A204.1 (cell line): ENCODE data around the gene PRKCZ.

Source experiments
- FAIRE-seq: peaks from 2 replicates; lab custom pipeline; 2012; peaks lifted over from hg19 to GRCh38; lab: Jason Lieb, UNC

Gene PRKCZ

DNA sequence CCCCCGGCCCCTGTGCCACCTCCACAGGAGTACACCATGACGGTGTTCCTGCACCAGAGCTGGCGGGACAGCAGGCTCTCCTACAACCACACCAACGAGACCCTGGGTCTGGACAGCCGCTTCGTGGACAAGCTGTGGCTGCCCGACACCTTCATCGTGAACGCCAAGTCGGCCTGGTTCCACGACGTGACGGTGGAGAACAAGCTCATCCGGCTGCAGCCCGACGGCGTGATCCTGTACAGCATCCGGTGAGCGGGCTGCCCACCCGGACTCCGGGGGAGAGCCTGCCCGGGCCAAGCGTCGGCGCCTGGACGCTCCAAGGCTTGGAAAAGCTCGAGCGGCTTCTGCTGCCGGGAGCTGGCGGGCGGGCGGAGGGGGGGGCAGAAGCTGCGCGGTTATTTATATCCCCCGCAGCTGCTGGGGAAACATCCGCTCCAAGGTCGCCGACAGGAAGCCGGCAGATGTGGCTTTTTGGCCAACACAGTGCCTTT lies 24.7 kb upstream of the PRKCZ start:
- FAIRE-seq = no peak

DNA sequence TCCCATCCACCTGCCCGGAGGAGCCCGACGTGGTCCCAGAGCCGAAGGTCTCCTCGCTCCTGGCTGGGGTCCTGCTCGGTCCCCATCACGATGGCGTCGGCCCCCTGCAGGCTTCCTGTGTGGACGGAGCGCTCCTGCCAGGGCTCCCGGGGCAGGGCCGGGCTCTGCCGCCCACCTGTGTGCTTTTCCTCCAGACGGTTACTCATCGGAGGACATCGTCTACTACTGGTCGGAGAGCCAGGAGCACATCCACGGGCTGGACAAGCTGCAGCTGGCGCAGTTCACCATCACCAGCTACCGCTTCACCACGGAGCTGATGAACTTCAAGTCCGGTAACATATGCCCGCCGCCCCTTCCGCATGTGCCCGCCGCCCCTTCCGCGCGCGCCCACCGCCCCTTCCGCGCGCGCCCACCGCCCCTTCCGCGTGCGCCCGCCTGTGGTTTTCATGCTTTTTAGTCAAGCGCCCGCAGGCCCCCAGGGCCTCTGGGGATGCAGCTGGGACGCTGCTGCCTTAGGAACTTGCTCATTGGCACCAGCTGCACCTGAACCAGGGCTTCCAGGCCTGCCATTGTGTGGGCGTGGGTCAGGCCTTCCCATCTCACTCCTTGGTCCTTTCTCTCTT lies 22.1 kb upstream of the PRKCZ start:
- FAIRE-seq = no peak

DNA sequence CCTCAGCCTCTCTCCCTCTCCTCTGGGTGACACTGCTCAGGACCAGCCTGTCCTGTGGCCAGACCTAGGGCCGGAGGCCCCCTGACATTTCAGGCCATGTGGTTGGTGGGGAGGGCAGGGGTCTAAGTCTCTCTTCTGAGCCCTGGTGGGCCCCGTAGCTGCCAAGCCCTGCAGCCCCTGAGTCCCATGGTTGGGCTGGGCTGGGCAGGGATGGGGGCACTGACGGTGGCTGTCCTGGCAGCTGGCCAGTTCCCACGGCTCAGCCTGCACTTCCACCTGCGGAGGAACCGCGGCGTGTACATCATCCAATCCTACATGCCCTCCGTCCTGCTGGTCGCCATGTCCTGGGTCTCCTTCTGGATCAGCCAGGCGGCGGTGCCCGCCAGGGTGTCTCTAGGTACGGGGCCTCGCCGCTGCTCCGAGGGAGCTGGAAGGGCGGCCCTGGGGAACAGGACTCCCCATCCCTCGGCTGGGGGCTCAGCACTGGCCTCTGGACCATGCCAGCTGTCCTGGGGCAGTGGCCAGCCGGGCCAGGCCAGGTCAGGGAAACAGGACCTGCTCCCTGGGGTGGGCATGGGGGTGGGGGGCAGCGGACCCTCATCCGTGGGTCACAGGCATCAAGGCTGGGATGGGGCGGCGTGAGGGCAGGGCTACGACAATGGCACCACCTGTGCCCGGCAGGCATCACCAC lies 21.2 kb upstream of the PRKCZ start:
- no peak for FAIRE-seq

DNA sequence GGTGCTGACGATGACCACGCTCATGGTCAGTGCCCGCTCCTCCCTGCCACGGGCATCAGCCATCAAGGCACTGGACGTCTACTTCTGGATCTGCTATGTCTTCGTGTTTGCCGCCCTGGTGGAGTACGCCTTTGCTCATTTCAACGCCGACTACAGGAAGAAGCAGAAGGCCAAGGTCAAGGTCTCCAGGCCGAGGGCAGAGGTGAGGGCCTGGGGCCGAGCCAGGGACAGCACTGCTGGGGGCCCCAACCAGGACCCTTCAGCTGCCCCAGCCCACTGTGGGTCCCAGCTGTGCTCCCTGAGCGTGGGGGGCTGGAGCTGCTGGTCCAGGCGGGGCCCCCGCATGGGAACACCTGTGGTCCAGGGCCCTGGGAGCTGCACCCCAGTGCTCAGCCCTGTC lies 20.6 kb upstream of the PRKCZ start:
- no peak for FAIRE-seq

DNA sequence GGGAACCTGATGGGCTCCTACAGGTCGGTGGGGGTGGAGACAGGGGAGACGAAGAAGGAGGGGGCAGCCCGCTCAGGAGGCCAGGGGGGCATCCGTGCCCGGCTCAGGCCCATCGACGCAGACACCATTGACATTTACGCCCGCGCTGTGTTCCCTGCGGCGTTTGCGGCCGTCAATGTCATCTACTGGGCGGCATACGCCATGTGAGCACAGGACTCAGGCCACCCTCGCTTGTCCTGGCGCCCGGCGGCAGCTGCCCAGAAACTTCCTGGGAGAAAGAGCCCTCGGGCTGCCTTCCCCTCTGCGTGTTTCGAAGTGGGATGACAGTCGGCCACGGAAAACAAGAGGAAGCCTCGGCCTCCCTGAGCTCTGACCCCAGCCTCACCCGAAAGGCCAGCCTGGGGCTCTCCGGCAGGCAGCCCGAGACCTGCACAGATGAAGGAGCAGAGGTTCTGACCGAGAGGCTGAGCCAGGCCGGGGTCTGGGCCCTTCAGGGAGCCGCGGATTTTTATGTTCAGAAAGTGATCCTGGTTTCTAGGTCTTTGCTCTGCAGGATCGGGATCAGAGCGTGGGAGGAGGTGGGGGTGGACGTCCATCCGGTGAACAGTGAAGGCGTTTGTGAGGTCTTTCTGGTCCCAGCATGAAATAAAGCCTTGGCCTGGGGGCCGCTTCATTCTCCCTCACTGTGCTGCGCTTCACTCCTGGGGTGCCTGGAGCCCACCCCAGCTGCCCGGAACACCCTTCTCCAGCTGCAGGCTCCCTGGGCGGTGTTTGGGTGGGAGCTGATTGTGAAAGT lies 19.9 kb upstream of the PRKCZ start:
- no peak for FAIRE-seq

DNA sequence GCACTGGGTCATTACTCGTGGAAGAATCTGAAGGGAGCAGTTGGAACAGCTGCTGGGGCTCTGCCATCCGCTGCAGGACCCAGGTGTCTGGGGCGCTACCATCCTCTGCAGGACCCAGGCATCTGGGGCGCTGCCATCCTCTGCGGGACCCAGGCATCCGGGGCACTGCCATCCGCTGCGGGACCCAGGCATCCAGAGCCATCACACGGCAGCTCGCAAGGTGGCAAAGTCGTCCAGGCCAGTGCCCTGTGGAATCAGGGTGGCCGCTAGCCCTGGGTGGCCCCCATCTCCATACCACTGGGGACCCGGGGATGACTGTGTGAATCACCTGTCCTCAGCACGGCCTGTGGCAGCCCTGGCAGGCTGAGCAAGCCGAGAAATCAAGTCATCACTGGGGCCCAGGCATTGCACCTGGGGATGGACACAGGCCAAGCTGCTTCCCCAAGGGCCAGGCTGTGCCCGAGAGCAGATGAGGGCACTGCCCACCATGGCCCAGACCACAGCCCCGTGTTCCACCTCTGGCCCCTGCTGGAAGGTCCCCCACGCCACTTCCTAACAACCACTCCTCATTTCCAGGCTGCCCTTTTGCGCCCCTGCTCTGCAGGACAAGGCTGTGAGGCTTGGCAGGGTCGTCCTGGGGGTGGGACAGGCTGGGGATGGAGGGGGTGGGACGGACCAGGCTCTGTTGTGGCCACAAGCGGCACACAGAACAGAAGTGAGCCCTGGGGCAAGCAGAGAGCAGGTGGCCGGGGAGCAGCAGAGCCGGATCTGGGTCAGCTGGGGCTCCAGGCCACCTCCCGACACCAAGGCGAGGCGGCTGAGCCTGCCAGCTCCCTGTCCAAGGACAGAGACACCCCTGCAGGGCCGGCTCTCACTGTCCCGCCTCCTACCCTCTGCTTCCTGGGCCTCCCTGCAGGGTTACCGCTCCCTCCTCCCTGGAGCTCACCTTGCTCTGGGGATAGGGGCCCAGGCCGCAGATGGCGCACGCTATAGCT lies 18.4 kb upstream of the PRKCZ start:
- no peak for FAIRE-seq

DNA sequence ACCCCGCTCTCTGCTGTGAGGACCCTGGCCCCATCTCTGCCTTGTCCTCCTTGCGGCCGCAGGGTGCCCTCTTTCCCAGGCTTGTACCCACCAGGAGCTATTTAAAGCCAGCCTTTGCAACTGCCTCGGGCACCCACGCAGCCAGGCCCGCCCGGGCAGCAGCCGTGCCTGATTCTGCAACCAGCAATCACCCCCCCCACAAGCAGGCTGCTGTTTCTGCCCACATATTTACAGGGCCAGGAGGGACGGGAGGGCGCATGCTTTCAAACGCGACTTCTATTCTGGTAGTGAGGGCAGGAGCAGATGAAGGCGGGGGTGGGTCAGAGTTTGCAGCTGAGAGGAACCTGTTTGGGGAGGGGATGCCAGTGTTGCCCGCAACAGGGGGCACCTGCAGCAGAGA lies 17.5 kb upstream of the PRKCZ start:
- FAIRE-seq = no peak

DNA sequence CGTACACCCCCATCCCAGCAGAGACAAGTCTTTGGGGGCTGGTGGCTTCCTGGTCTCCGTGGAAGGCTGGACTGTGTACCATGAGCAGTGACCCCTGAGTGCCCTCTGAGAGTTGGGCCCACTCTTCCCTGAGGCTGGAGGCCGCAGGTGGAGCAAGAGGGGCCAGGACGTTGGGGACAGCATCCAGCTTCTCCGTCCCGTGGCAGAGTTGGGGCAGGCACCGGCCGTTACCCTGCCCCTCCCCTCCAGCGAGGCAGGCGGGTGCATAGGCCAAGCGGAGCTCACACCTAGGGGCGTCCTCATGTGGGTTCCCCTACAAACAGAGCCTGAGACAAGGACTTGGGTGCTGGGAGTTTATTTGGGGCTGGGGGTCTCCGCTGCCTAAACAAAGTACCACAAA lies 17.0 kb upstream of the PRKCZ start:
- no peak for FAIRE-seq

DNA sequence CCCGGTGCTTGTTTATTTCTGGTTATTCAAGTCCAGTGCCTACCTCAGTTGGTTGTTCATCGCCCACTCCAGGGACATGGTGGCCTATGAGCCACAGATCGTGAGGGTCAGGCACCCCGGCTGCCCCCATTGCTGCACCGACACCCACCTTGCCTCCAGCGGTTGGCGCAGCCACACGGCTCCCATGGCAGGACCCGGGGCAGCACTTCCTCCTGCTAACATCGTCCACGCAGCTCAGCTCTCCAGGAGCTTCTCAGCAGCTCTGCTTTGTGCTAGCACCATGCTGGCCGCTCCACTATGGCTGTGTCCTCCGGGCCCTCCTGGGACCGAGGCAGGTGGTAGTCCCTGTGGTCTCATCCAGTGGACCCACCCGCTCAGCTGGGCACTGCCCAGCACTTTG lies 13.9 kb upstream of the PRKCZ start:
- FAIRE-seq = no peak

DNA sequence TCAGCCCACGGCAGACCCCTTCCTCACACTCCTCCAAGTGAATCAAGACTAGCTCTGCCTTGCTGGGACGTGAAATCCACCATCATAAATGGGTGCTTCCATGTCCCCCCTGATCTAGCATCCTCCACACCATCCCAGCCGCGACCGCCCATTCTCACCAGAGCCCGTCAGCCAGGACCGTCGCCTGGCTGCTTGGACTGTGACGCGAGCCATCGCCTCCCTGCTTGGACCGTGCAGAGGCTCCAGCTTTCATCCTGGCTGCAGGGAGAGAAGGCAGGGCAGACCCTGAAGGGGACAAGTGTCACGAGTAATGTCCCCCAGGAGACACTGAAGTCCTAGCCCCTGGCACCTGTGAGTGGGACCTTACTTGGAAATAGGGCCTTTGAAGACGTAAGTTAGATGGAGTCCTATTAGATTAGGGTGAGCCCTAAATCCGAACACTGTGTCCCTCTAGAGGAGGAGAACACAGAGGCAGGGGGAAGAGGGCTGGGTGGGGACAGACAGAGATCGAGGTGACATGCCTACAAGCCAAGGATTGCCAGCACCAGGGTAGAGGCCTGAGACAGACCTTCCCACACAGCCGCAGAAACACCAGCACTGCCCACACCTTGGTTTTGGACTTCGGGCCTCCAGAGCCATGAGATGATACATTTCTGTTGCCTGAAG lies 12.8 kb upstream of the PRKCZ start:
- no peak for FAIRE-seq

DNA sequence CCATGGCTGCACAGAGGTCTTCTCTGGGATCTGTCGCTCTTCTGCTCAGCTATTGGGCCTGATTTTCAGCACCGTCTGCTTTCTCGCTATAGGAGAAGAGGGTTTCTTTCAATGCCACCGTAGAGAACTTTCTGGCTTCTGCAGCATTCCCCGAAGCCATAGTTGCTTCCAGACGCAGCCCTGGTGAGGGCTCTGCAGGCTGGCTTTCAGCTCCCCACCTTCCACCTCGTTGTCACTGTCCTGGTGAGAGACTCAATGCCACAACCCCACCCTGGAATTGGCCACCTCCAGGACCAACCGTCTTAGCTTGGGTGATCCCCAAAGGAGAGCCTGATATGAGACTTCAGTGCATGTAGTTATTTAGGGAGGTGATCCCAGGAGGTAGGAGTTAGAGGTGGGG lies 12.0 kb upstream of the PRKCZ start:
- no peak for FAIRE-seq

DNA sequence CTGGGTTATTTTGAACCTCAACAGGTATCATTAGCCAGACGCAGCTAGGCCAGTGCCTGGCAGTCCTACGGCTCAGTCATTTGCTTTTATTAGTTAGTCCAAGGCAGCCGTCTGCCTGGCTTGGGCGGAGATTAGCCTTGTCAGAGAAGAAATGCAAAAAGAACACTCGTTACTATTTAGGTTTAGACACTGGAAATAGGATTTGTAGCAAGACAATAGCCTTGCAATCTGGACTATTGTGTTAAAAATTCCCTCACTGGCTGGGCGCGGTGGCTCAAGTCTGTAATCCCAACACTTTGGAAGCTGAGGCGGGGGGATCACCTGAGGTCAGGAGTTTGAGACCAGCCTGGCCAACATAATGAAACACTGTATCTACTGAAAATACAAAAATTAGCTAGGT lies 11.0 kb upstream of the PRKCZ start:
- FAIRE-seq = no peak

DNA sequence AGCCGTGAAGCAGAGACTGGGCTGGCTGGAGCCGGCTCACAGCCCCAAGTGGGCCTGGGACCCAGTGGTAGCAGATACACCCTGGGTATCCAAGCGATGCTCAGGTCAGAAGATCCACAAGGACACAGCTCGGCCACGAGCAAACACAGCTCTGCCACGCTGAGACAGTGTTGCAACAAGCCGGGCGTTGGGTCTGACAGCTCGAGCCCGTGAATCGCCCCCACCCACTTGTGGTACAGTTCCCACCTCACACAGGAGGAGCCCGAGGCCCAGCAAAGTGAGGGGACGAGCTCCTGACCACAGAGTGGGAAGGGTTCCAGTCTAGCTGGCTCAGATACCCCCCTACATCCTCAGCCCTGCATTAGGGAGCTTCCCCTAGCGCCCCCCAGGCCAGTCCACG lies 8.9 kb upstream of the PRKCZ start:
- no peak for FAIRE-seq

DNA sequence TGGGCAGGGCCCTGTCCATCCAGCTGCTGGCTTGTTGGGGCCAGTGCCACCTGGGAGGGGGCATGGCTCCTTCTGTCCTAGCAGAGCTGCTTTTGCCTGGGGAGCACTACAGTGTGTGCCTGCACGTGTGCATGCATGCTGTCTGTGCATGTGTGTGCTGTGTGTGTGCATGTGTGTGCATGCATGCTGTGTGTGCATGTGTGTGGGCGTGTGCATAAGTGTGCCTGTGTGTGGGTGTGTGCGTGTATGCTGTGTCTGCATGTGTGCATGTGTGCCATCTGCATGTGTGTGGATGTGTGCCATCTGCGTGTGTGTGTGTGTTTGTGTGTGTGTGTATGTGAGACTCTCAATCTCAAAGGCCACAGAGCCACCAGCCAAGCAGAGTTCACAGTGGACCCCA lies 8.3 kb upstream of the PRKCZ start:
- no peak for FAIRE-seq

DNA sequence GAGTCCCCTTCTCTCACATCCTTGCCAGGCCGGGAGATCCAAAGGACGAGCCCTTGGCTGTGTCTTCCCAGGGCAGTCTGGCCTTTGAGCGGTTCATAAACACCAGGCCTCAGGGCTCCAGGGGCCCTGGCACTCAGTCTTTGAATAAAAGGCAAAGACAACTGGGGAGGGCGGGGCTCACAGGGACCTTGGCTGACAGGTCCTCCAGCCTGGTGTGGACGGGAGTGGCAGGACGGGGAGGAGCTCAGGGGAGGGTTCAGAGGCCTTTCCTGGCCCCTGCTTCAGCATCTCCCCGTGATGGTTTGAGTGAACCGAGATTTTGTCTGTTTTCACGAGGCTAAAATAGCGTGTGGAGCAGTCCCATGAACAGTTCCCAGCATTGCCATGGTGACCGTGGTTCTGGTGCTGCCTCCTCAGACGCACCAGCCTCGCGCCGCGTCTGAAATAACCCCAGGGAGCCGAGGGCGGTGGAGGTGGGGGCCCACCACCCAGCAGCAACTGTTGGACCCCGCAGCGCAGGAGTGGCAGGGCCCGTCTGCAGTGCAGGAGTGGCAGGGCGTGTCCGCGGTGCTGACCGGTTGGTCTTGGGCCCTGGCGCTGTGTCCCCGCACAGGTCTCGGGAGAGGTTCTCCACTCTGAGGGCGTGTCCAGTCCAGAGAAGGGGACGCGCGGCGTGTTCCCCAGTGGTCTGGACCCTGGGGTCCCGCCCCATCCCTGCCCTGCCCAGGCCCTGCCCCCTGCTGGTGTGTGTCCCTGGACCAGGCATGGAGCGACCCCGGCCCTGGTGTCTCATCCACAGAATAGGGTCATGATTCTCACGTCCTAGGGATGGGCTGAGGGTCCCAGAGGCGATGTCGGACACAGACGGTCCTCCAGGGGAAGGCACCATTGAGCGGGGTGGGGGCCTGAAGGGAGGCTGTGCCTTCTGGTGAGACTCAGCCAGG lies 7.1 kb upstream of the PRKCZ start:
- no peak for FAIRE-seq

DNA sequence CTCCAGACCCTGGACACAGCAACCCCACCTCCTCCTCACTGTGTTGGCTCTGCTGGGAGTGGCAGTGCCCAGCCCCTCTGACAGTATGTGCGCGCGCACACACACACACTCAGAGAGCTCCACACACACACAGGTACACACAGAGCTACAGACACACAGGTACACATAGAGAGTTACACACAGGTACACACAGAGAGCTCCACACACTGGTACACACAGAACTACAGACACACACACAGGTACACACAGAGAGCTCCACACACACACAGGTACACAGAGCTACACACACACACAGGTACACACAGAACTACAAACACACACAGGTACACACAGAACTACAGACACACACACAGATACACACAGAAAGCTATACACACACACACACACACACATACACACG lies 6.3 kb upstream of the PRKCZ start:
- no peak for FAIRE-seq

DNA sequence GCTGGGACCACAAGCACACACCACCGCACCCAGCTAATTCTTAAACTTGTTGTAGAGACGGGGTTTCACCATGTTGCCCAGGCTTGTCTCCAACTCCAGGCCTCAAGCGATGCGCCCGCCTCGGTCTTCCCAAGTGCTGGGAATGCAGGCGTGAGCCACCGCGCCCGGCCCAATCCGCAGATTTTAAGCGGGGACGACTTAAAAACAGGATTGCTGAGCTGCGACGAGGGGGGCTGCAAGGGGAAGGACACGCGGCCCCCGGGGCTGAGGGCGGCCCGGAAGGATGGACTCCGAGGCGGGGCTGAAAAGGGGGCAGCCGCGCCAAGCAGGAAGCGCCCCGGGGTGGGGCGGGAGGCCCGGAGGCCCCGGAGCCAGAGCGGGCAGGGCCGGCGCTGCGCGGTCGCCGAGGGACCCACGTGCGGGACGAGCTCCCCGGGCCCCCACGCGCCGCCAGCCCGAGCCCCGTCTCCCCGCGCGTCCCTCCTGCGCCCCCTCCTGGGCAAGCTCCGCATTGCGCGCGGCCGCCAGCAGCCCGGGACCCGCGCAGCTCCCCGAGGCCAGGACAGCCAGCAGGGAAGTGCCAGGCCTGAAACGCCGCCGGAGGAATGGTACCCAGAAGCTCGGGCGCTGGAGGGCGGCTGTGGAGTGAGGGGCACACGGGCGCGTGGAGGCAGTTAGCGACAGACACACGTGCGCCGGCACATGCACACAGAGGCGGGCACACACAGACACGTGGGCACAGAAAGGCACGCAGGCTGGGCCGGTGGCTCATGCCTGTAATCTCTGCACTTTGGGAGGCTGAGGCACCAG lies 5.5 kb upstream of the PRKCZ start:
- FAIRE-seq = no peak

DNA sequence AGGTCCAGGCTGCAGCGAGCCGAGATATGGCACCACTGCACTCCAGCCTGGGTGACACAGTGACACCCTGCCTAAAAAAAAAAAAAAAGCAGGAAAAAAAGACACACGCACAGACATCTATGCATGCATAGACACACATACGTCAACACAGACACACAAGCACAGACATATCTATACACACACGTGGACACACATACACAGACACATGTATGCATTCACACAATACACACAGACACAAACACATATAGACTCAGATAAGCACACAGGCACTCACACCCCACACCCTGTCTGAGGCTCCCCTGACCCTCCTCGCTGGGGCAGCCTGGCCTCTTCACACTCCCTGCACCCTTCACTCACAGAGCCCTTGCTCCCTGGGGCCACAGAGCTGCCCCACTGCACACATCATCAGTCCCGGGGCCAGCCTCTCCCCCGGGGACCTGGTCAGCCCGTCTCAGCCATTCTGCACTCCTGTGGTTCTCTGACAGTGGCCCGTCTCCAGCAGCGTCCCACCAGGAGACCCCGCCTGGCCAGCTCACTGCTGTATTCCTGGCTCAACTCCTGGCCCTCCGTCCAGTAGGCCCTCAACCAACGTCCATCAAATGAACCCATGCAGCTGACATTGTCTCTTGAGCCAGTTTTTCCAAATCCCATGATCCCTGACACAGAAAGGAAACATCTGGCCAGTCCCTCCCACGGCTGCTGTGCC lies 4.6 kb upstream of the PRKCZ start:
- FAIRE-seq = no peak
